HG02852 (cell line): ENCODE results near the gene POTEI.
"Not testable (repeated sequence)": the region's sequence is repeated elsewhere in the genome, so short reads cannot be mapped to it uniquely, and the experiment has no call there.

Experiments used
- ATAC-seq: cut with Tn5 transposase; IDR thresholded peaks from one replicate; pipeline ENCODE4 v1.9.1; 2021; ENCODE audit warnings: mild to moderate bottlenecking, moderate library complexity; ENCODE audit not compliant: unreplicated experiment

POTEI gene

DNA sequence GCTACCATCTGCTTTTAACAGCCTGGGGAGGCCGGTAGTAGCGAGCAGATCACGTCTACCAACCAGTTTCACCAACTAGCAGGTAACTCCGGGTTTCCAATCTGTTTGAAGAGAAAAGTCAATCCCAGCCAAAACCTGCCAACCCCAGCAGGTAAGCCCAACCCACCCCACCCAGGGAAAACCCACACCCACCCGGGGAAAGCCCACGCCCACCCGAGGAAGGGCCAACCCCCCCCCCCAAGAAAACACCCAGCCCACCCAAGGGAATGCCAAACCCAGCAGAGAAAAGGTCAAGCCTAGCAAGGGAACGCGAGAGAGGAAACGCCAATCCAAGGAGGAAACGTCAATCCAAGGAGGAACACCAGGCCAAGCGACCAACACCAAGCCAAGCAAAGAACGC is at the start of gene POTEI:
TSS of gene POTEI (minus strand) at position 101 of the 400 bp plus-strand sequence. CDS start at position 8, 93 bp downstream.
- ATAC-seq, result not testable (repeated sequence)

DNA sequence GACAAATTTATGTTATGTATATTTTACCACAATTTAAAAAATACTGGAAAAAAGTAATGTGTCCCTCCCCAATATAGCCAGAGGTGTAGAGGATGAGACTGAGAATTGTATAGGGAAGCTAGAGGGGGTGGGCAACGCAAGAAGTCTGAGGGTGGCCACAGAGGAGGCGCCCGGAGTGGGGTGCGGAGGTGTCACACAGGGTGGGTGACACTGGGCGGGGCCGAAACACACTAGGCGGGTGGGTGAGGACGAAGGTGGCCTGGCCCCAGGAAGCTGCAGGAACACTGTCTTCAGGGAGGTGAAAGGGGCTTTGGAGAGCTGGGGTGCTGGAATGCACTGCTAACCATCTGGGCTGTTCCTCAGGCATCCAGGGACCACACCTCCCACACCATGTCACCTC is 47.3 kb upstream of the POTEI start:
- ATAC-seq, result not testable (repeated sequence)

DNA sequence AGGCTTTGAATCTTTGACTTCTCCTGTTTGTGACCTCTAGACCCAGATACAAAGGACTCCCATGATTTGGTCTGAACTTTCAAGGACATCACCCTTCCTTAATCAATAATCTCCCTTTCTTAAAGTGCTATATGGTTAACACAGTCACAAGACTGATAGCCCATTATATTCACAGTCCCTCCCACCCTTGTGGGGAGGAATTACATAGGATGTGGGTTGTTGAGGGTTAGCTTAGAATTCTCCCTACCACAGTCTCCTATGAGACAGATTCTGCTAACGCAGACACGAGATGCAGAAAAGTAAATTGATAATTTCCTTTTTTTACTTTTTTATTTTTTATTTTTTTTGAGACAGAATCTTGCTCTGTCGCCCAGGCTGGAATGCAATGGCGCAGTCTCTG is 45.0 kb upstream of the POTEI start:
- not testable (repeated sequence) for ATAC-seq

DNA sequence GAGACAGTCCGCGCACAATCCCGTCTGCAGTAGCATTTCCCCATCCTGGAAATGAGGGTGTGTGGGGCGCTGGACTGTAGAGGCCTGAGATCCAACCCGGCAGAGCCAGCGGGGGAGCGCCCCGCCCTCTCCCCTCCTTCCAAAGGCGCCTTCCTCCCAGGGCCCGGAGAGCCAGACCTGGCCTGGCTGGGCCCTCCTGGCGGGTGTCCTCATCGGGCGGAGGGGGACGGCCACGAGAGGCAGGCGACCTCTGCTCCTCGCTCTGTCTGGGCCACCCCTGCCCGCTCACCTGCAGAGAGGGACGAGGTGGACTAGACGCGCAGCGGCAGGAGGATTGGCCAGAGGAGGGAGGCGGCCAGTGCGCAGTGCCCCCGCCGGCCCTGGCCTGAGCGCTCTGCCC is 40.3 kb upstream of the POTEI start:
- not testable (repeated sequence) for ATAC-seq

DNA sequence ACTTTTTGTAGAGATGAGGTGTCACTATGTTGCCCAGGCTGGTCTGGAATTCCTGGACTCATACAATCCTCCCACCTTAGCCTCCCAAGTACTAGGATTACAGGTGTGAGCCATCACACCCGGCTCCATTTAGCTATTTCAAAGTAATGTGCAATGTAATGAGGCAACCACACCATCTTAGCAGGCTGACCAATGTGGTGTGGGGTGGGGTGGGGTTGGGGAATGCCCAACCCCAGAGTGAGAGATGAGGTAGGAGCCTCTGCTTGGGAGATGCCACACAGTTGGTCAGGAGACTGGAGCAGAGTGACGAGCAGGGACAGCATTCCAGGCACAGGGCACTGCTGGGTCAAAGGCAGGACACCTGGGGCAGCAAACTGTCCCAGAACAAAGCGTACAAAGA is 39.3 kb upstream of the POTEI start:
- ATAC-seq, result not testable (repeated sequence)

DNA sequence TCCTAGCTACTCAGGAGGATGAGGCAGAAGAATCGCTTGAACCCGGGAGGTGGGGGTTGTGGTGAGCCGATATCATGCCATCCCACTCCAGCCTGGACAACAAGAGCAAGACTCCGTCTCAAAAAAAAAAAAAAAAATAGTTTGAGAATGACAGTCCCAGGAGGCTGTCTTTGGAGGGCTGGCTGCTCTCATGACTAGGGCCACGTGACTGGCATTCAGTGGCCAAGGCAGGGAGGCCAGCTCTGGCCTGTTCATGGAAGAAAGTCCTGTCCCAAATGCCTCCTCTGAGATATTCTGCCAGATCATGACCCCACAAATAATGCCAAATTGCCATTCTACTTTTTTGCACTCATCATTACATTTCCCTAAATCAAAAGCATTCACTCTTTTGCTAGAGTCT is 35.9 kb upstream of the POTEI start:
- ATAC-seq, result not testable (repeated sequence)

DNA sequence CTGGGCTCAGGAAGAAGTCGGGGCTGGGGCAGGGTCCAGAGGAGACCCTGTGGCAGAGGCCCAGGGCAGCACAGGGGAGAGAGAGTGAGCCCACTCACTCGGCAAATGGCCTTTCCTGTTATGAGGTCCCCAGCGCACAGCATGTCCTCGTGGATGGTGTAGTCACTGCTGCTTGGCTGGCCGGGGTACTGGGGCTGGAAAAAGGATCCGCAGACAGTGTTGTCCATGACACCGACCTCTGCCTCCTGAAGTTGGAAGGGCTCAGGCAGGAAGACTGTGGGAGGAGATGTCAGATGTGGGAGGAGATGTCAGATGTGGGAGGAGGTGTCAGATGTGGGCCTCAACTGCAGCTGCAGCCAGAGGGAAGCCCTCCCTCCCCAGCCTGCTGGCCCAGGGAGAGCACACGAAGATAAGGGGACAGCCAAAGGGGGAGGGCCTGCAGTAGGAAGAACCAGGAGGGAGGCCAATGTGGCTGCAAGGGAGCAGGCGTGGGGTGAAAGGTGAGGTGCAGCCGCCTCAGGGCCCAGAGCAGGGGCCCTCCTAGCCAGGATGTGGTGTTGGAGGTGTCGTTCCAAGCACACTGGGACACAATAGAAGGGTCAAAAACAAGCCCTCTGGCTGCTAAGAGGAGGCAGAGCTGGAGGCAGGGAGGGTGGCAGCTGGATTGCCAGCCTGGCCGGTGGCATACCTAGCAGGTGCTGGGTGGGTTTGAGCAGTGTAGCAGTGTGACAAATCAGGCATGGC is 34.8 kb upstream of the POTEI start:
- not testable (repeated sequence) for ATAC-seq

DNA sequence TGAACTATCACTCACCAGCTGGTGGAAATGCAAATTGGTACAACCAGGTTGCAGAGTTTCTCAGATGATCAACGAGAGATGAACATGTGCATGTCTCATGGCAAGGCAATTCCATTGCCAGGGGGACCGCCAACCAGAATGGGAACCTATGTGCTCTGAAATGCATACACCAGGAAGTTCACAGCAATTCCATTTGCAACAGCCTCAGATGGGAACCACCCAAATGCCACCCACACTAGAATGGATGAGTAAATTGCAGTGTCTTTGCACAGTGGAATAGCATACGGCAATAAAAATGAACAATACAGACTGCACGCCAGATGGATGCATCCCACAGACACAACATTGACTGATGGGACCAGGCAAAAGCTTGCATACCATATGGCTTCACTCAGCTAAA is 33.7 kb upstream of the POTEI start:
- not testable (repeated sequence) for ATAC-seq

DNA sequence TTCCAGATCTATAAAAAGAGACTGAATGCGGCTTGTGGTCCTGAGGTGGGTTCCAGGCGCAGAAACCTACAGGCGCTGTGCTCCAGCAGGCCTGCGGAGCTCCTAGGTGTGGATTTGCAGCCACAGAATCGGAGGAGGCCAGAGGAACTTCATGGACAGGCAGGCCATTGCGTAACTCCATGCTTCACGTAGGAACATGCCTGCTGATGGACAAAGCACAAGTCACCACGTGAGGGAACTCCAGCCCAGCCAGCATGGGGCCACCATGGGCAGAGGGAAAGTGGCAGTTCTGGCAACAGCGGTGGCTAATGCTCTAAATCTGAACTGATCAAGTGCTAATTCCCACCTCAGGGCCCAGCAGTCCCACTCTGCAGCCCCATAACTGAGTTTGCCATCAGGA is 29.1 kb upstream of the POTEI start:
- ATAC-seq, result not testable (repeated sequence)

DNA sequence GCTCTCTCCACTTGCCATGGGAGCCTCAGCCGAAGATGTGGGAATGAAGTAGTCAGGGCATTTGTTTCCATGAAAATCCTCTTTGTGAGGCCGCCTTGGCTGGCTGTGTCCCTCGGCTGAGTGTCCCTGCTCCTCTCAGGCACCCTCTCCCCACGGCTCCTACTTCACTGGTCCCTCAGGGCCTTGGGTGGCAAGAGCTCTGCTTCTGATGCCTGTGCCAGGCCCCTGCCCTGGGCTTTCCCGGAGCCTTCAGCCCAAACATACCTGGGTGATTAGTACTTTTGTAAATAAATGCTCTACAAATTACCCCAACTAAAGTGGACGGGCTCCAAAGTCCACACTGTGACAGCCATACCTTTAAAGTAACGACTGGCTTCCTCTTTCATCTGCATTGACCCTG is 27.5 kb upstream of the POTEI start:
- ATAC-seq, result not testable (repeated sequence)

DNA sequence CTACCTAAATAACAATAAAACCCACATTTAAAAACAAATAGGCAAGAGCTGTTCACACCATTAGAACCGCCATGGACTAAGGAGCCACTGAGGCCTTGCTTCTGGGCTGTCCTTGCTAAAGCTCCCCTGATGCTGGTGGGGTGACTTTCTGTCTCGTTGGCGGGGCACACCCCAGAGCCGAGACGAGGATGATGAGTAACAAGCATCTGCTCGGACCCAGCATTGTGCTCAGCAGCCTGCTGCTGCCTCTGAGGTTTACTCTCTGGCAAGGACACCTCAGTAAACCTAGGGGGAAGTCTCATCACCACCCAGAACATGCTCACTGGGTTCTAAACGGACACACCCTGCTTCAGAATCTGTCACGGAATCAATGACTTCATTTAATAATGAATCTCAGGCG is 22.5 kb upstream of the POTEI start:
- ATAC-seq, result not testable (repeated sequence)

DNA sequence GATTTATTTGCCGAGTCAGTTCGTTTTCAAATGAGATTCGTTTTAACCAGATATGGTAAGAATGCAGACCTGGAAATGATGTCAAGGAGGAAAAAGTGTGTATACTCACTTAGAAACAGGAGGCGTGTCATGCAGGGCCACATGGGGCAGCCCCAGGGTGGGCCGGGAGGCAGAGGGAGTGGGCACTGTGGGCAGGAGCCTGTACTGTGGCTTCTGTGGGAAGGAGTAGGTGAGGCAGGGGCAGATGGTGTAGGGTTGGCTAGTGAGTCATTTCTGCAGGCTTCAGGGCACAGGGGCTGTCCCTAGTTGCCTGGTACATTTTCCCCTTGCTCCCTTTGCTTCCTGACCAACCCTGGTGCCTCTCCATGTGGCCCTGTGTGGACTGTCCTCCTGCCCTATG is 22.1 kb upstream of the POTEI start:
- not testable (repeated sequence) for ATAC-seq

DNA sequence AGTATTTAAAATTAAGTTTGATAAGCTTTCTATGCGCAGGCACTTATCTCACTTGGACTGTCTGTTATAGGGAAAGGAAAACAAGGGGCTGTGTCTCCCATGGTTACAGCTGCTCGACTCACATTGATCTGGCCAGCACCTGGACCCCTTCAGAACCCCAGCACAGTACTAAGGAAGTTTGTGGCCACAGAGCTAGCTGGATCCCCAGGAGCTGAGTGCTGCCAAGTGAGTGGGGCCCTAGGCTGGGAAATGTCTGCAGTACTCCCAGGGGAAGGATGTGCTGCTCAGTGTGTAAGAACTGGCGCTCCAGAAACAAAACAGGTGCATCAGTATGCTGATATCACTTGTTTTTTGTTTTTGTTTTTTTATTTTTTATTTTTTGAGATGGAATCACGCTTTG is 21.1 kb upstream of the POTEI start:
- ATAC-seq, result not testable (repeated sequence)

DNA sequence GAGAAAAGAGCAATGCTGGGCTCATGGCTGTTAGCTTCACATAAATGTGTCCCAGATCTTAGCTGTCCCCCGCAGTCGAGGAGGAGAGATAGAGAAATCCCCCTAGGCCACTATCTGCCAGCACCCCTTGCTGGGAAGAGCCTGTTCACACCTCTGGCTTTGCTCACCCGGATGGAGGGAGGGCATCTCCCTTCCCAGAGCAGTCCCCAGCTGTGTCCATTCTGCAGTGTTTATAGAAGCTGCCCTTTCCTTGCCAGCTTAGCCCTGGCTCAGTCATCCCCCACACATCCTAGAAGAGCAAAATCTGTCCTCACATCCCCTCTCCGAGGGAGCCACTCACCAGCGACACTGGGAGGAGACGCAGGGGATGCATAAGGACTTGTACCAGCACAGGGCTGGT is 20.4 kb upstream of the POTEI start:
- ATAC-seq, result not testable (repeated sequence)

DNA sequence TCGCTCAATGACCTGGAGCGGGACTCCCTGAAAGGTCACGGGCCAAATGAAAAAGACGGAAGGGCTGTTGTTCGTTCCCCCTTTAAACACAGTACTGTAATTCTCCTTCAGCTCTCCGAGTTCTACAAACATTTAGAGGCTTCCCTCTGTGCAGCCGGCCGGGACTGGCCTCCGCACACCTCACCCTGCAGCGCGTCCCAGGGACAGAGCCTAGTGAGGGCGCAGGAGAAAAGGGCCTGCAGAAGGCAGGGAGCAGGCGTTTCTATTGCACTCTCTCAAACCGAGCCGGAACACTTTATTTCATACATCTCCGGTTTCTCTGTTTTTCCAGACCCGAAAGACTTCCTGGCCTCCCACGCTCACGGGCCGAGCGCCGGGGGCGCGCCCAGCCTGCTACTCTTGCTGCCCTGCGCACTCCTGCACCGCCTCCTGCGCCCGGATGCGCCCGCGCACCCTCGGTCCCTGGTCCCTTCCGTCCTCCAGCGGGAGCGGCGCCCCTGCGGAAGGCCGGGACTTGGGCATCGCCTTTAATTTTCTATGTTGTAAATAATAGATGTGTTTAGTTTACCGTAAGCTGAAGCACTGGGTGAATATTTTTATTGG is 18.3 kb upstream of the POTEI start:
- ATAC-seq, result not testable (repeated sequence)

DNA sequence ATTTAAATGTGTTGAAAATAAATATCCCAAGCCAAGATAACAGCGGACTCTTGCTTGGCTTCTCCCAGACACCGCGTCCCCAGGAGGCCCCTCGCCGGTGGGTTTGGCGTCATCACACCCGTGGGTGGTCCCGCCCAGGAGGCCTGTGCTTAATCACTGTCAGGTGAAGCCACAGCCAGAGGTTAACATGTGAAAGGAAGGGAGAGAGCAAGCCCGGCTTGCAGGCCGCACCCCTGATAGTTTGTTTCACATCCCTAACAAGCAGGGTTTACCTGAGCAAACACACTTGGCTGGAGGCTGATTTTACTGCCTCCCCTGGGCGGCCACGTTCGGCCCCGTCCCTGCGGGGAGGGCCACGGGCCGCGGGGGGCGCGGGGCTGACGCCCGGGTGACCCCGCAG is 13.3 kb upstream of the POTEI start:
- ATAC-seq, result not testable (repeated sequence)

DNA sequence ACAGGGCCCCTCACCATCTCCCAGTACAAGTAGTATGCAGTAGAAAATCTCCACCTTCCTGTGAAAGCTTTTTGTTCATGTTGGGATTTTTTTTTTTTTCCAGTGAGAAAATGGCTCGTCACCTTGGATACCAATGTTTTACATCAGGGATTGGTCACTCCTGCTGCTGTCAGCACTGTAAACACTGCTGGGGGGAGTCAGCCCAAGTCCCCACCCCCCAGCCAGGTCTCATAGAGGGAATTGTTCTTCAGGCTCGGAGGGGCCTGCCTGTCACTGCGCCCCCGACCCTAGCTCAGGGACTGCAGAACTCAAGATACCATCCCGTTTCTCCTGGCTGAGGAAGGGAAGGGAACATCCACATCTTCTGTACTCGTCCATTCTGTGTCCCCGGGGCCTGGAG is 11.9 kb upstream of the POTEI start, which contains the start of gene CFC1B:
TSS of gene CFC1B (plus strand) at position 231 of the 400 bp plus-strand sequence. CDS start 263 bp downstream, outside the sequence.
- ATAC-seq, result not testable (repeated sequence)

DNA sequence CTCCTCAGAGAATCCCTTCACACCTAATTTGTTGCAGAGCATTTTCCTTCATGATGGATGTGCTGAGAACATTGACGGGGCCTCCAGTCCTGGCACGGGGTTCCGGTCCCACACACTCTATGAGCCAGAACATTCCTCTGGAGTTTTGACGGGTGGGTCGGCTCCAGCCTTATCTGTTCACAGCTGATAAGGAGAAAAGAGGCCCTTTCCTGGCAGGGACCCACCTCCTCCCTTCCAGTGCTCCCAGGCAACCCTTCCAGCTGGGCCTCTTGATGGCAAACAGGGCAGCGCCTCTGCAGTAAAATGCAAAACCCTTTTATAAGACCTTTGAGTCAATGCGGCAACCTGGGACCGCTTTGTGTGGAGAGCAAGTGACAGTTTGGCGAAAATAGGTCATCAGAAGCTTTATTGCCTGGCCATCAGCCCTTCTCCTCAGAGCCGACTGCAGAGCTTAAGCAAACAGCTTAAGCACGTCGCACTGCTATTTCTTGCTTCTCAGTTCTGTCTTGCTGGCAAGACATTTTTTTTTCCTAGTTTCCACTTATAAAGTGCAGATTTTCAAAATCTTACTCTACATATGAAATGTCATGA is 9.5 kb upstream of the POTEI start:
- ATAC-seq, result not testable (repeated sequence)

DNA sequence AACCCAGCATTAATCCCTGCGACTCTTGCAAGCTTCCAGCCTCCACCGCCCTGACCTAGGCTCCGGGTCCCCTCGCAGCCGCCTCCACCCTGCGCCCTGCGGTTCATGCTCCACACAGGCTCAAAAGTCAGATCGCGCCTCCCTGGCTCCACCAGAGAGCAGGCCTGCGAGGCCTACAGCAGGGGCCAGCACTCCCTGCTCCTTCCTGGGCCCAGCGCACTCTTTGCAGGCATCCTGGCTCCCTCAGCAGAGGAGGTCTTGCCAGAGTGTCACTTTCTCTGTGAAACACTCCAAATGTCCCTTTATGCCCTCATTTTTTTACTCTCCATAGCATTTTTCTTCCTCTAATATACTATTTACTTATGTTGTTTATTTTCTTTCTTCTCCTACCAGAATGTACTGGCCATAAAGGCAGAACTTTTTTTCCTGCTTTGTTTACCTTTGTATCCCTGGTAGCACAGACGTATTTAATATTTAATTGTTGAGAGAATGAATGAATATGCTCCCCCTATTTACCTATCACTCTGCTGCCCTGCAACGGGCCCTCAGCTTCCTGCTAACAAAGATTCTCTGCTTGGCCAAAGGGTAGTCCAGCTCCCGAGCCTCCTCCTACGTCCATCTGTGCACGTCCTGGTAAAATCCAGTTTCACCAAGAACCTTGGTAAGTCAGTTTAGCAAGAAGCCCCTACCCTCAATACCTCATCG is 2.8 kb upstream of the POTEI start:
- not testable (repeated sequence) for ATAC-seq

DNA sequence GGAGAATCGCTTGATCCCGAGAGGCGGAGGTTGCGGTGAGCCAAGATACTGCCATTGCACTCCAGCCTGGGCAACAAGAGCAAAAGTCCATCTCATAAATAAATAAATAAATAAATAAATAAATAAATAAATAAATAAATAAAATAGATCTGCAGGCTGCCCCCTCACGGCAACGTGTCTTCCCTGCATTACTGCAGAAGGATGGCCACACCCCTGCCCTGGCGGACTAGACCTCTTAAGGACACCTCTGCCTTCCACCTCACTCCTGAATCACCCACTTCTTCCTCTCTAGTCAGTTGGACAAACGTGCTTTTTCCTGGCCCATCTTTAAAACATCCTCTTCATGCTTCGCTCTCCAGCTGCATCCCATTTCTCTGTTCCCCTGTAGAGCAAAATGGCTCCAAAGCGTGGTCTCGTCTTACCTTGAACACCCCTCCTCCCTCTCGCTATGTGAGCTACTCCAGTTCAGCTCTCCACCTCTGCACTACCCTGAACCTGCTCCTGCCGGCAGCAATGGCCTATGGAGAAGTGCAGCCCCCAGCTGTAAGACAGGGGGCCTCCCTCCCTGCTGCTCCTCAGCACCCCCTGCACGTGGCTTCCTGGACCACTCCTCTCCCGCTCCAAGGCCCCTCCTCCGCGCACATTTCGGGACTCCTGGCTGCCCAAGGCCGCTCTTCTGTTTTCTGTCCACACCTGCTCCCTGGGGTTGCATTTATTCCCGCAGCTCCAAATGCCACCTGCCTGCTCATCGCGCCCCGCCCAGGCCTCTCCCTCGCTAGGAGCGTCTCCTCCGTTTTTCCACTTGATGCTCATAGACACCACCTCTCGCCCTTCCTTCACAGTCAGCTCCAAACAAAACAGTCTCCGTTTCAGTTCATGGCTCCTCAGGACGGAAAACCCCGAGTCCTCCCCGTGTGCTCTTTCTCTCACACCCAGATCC is 1.9 kb upstream of the POTEI start:
- ATAC-seq, result not testable (repeated sequence)
